NCI-H82 (cell line): ENCODE data around the gene PLPPR5.
"Not testable (repeated sequence)": the region's sequence is repeated elsewhere in the genome, so short reads cannot be mapped to it uniquely, and the experiment has no call there.

ENCODE experiments used
- DNase-seq: peaks from one replicate; lab custom pipeline; 2025; lab: John Stamatoyannopoulos, UW

Gene PLPPR5

DNA sequence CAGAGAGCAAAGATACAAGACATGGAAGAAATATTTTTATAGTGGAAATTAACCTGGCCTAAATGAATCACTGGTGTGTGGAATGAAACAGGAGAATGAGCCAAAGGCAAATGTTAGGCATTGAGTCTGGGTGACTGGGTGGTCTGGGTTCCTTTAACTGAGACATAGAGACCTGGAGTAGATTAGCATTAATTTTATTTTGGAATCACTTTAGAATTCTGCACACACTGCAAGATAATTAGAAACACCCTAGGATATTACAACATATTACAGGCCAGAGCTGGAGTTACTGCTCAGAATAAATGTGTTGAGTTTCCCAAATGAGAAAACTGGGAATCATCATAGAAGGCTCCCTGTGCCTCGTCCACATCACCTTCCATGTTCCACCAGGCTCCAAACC, 85.5 kb downstream of the PLPPR5 start:
- DNase-seq = no peak

DNA sequence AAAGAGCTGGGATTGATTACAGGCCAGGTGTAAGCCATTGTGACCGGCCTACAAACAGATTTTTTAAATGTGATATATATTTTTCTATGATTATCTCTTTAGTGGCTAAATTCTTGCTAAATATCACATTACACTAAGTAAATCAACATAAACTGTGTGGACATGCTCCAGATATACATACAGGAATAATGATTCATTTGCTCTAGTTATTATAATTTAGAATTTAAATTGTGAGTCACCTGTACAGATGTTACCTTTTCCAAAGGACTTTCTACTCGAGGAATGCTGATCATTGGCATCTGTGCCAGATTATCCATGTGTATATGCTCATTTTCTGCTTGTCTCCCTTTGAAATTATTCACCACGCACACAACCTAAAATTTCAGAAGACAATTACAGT, 90.1 kb downstream of the PLPPR5 start:
- DNase-seq = no peak

DNA sequence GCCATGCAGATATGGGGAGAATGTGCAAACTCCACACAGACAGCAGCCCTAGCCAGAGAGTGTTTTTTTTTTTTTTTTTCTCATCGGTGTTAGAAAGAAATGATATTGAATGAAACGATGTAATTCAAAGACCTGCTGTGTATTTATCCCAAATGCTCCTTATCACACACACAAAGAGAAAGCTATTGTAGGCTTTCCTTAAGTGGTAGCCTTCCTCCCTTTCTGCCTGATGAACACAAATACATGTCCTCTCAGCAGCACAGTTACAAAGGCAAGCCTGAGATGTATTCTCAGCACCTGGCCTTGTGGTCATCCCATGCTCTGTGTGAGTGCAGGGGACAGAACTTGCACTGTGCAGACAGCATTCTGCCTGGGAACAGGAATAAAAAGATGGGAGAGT, 93.8 kb downstream of the PLPPR5 start:
- no peak for DNase-seq

DNA sequence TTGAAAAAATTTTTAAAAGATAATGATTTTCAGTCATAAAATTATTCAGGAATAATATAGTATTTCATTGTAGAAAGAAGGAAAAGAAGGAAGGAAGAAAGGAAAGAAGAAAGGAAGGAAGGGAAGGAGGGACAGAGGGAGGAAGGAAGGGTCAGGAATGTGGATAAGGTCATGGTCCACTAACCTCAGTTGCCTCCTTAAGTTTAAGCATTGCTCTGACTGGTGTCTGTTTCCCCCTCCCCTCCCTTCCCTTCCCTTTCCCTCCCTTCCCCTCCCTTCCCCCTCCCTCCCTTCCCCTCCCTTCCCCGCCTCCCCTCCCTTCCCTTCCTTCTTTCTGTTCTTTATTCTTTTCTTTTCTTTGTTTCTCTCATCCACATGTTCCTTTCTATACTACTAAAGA, 95.7 kb downstream of the PLPPR5 start:
- DNase-seq = no peak

DNA sequence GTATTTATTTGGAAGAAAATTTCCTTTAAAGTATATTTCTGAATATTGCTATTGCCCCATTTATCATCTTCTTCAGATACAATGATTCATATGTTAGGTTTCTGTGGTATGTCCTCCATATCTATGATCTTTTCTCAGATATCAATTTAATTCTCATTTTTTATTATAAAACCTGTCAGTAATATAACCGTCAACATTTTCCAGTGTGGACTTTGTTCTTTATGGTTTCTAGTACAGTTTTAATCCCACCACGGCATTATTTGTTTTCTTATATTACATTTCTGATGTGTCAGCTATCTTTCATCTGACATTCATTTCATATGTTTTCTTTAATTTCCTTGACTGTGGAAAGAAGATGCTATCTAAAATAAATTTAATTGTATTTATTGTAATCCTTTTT, 97.9 kb downstream of the PLPPR5 start:
- DNase-seq = no peak

DNA sequence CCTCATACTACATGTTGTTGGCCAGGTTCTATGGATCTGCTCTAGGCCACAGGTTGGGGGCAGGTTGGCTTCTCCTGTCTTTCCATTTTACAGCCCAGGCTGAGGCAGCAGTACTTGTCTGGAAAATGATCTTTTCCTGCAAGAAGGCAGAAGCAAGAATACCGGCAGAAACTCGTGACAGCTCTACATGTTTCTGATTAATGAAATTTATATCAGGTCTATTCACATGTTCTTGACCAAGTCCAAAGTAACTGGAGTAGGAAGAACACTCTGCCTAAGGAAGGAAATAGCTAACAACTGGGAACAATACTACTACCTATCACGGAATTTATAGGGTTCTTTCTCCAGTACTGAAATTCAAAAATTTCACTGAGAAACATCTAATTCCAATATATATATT, 98.3 kb downstream of the PLPPR5 start:
- DNase-seq = no peak

DNA sequence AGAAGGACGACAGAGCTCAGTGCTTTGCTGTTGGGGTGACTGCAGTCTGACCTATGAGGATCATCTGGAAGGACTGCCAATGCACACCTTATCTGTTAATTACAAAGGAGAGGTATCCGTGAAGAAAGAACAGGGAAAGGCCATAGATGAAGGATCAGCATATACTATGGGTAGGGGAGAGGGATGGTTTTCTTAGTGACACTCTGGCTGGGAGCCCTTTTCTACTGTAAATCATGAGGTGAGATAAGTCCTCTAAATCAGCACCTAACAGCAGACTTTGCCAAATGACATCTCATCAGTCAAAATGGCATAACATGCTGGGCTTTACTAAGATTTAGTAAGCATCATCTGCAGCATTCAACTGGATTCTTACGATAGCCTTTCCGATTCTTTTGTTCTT, 100.0 kb downstream of the PLPPR5 start:
- no peak for DNase-seq

DNA sequence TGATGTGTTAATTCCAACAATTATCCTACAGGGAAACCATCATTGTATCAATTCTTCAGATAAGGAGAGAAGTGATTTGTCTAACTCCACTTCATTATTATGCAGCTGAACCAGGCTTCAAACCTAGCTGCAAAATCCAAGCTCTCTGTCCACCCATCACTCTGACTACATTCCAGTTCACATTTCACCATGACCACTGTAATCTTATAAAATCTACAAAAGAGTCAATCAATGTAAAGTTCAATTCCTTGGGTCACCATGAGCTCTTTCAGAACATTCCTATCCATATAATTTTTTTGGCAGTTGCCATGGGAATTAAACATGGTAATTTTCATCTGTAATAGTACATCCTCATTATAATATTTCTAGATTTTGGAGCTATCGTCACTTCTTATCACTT, 100.9 kb downstream of the PLPPR5 start:
- no peak for DNase-seq

DNA sequence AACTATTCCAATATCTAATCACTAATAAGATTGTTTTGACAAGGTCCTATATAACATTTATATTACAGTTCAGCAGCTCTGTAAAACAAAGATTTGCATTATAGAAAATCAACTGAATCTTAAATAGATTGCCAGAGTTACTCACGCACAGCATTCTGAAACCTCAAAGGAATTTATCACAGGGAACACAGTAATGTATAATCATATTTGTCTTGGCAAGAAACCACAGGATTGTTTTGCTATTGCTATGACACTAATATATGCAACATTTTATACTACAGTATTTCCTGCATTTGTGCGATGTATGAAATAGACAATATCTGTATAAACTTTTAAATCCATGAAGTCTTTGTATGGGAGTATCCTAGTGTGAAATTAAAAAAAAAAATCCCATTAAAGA, 101.4 kb downstream of the PLPPR5 start:
- DNase-seq = no peak

DNA sequence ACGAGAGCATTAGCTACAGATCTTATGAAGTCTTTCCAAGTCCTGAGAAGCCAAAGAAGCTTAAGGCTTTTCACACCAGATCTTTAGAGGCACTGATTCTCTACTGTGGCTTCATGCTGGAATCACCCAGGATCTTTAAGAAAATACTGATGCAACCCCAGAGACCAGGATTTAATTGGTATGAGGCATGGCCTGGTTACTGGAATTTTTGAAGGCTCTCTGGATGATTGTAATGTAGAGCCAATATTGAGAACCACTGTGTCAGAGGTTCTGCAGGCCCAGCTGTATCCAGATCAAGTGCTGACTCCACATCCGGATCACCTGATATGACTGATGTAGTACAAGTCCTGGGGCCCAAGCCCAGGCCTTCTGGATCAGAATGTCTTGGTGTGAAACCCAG, 105.7 kb downstream of the PLPPR5 start:
- DNase-seq = peak; percentile 48

DNA sequence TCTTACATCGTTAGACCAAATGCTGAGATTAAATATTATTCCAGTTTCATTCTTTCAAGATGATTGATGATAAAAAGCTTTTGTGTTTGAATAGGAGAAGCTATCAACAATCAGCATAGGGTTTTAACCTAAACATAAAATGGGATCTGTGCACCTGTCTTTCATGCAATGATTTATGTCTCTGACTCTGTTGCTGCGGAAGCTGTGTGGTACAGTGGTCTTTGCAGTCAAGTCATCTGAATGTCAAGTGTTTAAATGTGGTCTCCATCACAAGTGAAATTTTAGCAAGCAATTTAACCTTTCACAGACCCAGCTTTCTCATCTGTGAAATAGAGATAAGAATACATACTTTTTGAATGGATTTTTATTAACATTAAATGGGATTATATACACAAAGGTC, 107.2 kb downstream of the PLPPR5 start:
- no peak for DNase-seq

DNA sequence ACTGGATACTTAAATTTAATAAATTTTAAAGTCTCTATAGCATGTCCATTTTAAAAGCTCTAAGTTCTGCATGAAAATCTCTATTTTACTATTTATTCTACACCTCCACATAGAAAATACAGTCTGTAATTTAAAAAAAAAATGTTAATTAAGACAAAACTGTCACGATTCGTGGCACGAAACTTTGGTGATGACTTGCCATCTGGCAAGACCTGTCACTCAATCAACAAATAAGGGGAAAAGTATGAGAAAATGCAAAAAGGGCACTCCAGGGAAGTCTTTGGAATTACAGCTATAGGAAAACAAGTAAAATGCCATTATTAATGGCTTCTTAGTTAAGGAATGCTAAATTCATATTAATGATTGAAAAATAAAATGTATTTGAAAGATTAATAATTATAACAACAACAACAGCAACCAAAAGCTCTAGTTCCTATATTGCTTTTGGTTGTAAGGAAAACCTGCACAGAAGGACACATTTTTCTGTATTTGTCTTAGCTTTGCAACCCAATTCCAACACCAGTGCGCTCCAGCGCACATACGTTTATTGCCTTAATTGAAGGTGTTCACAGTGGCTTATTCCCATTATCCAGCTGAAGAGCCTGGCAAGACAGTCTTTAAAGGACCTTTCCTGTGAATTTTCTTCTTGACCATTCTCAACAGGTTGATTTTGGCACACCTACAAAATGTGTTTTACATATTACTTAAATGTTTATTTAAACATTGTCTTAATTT, 107.8 kb downstream of the PLPPR5 start:
- no peak for DNase-seq

DNA sequence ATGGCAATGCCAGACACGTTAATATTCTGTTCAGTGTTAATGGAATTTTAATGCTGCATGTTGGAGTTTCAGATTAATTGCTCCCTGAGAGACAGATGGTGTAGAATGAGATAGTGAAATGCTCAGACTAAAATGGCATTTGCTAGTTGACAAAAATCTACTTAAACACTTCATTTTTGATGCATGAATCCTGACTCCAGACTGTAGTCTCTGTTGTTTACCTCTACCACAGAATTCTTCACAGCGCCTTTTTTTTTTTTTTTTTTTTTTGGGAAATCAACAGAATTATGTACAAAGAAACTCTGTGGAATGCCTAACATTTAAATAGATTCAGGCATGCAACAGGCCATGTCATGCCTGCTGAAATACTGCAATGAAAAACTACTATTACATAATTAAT, 111.3 kb downstream of the PLPPR5 start:
- no peak for DNase-seq

DNA sequence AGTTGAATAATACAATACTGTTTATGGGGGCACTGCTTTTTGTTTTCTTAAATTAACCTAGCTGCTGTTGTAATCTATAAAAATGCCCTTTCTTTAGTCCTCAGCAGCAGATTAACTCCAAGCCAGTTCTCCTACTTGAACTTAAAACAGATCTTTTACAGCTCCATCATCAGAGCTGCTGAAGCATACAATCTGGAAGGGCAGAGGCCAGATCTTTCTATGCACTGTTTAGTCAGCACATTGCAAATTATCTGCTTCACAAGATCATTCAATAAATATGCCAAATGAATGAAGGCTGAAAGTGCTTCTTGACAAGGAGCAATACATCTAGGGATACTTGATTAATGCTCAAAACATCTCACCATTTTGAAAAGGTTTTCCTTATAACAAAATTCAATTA, 115.8 kb downstream of the PLPPR5 start:
- no peak for DNase-seq

DNA sequence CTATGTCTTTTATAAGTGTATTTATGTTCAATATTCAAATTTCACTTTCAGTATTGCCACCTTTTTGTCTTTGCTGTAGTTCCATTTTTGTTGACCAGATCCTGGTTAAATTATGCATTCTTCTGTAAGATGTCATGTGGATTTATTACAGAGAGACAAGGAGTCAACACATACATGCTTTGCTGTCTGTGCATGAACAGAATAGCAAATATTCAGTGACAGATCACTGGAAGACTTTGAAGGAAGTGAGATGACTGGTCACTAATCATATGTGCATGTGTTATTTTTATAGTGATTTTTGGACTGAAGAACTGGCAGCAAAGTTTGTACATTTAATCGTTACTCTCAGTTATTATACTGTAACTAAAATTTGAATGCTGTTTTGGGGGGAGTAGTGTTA, 117.2 kb downstream of the PLPPR5 start:
- DNase-seq = no peak

DNA sequence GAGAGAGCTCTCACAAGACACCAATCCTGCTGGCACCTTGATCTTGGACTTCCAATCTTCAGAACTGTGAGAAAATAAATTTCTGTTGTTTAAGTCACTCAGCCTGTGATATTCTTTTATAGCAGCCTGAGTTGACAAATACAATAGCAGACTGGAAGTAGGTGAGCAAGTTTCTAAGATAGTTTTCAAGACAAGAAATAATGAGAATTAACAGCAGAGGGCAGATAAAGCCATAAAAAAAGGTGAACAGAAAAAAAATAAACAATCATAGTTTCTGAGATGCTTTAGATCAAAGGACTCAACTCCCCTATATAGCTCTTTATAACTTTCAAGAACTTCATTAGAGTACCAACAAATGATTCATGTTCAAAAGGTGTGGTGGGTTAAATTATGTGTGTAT, 119.8 kb downstream of the PLPPR5 start:
- DNase-seq = no peak

DNA sequence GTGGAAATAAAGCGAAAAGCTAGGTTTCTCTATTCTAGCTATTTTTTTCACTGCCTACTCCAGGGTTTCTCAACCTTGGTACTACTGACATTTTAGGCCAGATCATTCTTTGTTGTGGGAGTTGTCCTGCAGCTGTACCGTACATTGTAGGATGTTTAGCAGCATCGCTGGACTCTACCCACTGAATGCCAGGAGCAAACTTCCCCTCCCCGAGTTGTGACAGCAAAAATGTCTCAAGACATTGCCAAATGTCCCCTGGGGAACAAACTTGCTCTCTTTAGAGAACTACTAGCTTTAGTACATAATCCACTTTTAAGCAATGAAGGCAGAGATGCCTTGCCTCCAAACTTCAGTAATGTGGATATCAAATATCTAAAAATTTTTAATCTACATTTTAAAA, 122.8 kb downstream of the PLPPR5 start:
- DNase-seq = no peak

DNA sequence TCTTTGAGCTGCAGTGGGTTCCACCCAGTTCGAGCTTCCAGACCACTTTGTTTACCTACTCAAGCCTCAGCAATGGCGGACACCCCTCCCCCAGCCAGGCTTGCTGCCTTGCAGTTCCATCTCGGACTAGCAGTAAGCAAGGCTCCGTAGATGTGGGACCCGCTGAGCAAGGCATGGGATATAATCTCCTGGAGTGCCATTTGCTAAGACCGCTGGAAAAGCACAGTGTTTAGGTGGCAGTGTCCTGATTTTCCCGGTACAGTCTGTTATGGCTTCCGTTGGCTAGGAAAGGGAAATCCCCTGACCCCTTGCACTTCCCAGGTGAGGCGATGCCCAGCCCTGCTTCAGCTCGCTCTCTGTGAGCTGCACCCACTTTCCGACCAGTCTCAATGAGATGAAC, 123.4 kb downstream of the PLPPR5 start:
- DNase-seq = not testable (repeated sequence)

DNA sequence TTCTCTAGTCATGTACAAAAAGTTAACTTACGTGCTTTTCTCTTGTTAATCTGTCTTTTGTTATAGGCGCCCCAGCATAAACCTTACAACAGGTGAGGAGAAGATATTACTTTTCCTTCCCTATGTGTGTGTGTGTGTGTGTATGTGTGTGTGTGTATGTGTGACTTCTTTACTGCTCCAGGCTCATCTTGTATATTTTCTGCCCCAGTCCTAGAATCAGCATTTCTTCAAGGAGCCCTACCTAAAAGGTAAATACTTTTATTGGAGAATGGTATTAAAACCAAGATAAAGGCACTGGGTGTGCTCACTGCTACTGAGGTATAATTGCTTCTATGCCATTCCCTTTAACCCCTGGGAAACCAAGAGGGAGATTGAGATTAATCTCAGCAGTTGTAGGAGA, 129.8 kb downstream of the PLPPR5 start:
- no peak for DNase-seq

DNA sequence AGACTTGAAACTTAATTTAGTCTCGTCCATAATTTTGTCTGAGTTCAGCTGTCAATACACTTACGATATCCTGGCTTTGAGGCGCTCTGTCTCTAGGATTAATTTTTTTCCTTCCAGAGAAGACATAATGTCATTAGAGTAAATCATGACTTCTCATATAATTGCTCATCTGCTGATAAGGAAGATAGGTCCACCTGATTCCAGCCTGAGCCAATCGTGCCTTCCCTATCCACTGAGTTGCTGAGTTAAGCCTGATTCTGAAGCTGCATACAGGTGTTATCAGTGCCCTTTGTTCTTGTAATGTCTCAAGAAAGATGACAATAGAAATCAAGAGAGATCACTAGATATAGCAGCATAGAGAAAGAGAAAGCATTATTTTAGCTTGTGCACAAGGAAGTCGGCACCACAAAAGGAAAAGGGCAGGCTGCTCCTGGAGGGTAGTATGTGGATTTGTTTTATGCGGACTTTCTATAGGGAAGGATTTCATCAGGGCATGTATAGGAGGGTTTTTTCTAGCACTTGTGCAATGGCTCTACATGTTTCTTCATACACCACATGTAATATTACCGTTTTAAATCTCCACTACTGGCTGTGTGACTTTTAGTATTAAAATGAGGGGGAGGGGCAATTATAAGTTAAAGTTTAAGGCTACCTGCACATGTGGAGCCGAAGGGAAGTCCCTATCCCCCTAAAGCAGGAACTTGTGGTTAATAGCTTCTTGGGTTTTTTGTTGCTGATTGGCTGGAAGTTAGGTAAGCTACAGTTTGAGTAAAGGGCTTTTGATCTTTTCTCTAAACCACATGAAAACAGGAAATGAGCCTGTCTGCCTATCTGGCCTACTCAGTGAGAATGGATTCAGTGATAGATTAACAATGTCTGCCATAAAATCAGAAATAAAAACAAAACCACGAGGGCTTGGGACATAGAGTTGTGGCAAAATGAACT, 133.4 kb downstream of the PLPPR5 start:
- DNase-seq = no peak

DNA sequence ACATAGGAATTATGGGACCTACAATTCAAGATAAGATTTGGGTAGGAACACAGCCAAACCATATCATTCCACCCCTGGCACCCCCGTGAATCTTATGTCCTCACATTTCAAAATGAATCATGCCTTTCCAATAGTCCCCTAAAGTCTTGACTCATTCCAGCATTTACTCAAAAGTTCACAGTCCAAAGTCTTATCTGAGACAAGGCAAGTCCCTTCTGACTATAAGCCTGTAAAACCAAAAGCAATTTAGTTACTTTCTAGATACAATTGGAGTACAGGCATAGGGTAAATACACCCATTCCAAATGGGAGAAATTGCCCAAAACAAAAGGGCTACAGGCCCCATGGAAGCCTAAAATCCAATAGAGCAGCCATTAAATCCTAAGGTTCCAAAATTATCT, 138.9 kb downstream of the PLPPR5 start:
- DNase-seq = no peak

DNA sequence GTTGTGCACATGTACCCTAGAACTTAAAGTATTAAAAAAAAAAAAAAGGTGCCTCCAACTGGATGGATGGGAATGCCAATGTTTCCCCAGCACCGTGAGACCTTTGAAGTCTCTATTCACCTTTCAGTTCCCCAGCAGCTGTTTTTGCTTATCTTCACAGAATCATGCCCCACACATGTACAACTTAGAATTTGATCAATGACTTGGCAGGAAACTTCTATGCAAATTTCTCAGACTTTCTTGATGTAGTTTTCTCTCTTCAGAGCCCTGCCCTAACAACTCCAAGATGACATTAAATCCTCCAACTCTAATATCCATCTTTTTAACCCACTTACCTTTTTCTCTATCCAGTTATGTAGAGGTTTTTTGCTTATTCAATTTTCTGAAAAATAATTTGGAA, 144.3 kb downstream of the PLPPR5 start:
- DNase-seq = no peak

DNA sequence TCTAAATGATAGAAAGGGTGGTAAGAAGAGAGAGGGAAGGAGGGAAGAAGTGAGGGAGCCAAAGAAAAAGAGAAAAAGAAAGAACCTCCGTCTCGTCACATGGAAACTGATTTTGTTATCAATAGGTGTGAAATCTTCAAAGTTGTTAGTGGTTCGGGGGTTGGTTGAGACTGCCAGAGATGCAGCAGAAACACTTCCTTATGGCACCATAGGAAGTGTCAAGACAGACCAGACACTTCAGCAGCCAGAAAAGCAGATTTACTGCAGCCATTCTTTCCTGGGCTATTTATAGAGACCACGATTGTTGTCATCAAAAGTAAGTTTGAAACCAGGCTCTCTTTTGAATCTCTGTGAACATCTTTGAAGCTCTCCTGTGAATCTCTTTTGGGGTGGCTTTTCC, 150.5 kb downstream of the PLPPR5 start:
- no peak for DNase-seq
